ENCODE data around the gene BCLAF3.

Gene BCLAF3

DNA sequence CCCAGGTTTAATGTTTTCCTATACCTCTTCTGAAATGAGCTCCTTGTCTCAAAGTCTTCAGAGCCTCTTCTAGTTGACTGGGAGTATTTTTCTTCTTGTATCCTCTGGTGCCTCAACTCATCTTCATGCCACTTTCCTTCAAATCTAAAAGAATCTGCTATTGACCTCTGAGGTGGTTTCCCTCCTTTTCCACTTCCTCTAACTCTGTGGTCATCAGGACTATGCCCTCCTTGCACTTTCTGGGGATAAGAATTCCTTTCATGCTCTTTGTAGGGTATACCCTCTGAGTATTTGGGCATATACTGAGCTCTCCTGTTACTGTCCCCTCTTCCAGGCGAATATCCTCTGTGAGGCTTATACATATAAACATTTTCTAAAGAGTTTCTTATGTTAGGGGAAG lies 24.8 kb downstream of the BCLAF3 start:
- no peak for DNase-seq

- DNase-seq = no peak
Observed at GRCh38 chrX:19964017-19964710, 26.7 kb downstream of the BCLAF3 start.

- DNase-seq = no peak
Observed at GRCh38 chrX:19960913-19961312, 29.9 kb downstream of the BCLAF3 start.

- DNase-seq = peak; percentile 1
Observed at GRCh38 chrX:19958552-19959486, 32.0 kb downstream of the BCLAF3 start.

- peak; percentile 4 for DNase-seq
Observed at GRCh38 chrX:19956923-19957322, 33.9 kb downstream of the BCLAF3 start.

GRCh38 chrX:19956306-19956705 lies 34.6 kb downstream of the BCLAF3 start:
- no peak for DNase-seq

DNA sequence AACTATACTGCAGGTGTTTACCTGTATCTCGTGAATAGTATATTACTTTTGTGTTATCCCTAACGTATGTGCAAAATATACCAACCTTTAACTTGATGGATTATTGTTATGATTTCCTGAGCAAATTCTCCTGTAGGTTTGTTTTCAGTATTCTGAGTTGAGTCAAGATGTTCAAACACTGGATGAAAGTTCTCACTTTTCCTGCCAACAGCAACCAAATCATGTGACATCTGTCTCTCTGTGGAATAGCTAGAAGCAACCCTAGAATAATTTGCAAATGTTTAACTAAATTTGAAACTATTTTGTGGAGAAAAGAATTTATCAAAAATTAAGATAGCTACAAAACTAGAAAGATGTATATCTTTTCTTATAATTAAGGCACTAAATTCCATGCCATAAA lies 35.6 kb downstream of the BCLAF3 start:
- no peak for DNase-seq

- peak; percentile 7 for DNase-seq
Observed at GRCh38 chrX:19954335-19955096, 36.3 kb downstream of the BCLAF3 start.

- DNase-seq = no peak
Observed at GRCh38 chrX:19953145-19953544, 37.7 kb downstream of the BCLAF3 start.

- DNase-seq = no peak
Observed at GRCh38 chrX:19949340-19949739, 41.5 kb downstream of the BCLAF3 start.

DNA sequence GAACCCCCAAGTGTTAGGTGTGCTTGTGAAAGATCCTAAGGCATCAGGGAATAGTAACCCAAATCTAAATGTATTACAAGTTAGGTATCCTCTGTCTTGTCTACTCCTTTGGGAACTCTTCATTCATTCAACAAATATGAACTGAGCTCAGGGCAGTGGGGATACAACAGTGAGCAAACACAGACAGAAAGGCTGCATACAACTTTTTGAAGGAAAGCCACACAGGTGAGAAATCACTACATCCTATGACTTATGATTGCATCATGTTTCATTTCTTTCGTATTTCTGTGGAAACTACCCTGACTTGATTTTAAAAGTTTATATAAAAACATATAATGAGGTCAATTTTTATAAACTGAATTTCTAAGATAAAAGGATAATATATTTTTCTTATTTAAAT lies 43.2 kb downstream of the BCLAF3 start:
- DNase-seq = no peak
